Kidney (tissue), 14 donors: Measurements from ENCODE around the gene SPECC1L. TPM values are rescaled to one million over a fixed set of nuclear protein-coding genes. Genes with fewer than 3 reads are reported as not detected.

ENCODE experiments used
- DNase-seq, 5 donors: peaks; one replicate each; pipeline ENCODE4 v3.0.0-alpha.2; 2013 to 2020
- FAIRE-seq: peaks from 2 replicates; lab custom pipeline; 2012; peaks lifted over from hg19 to GRCh38; lab: Jason Lieb, UNC
- H3K27ac ChIP-seq, 2 donors: one replicate each; pipeline ENCODE4 v1.7.0; 2013; ENCODE audit warnings: low read depth in 2 of 2, low read length in 2 of 2, inconsistent platforms in 1 of 2
- H3K27me3 ChIP-seq: one replicate; pipeline ENCODE4 v1.7.1; 2013; ENCODE audit warnings: low read length, inconsistent platforms; ENCODE audit not compliant: control insufficient read depth, insufficient read depth
- H3K36me3 ChIP-seq, 3 donors: one replicate each; pipeline versions ENCODE4 v1.7.0 to v1.7.1; 2013; ENCODE audit warnings: low read length in 3 of 3, control low read depth in 1 of 3, inconsistent platforms in 1 of 3; ENCODE audit not compliant: insufficient read depth in 3 of 3, control insufficient read depth in 2 of 3
- H3K4me1 ChIP-seq, 3 donors: one replicate each; pipeline versions ENCODE4 v1.7.0 to v1.7.1; 2013; ENCODE audit warnings: low read length in 3 of 3, inconsistent platforms in 1 of 3, low read depth in 1 of 3; ENCODE audit not compliant: control insufficient read depth in 2 of 3, insufficient read depth in 2 of 3
- H3K4me3 ChIP-seq, 3 donors: one replicate each; pipeline versions ENCODE4 v1.7.0 to v1.8.1; 2013; ENCODE audit warnings: low read length in 3 of 3, control low read depth in 1 of 3, inconsistent platforms in 1 of 3
- H3K9ac ChIP-seq, 3 donors: one replicate each; pipeline versions ENCODE4 v1.7.0 to v1.7.1; 2013; ENCODE audit warnings: low read length in 3 of 3, control low read depth in 1 of 3, inconsistent platforms in 1 of 3
- H3K9me3 ChIP-seq, 3 donors: one replicate each; pipeline versions ENCODE4 v1.7.0 to v1.7.1; 2013; ENCODE audit warnings: low read length in 3 of 3, control low read depth in 1 of 3, inconsistent platforms in 1 of 3; ENCODE audit not compliant: control insufficient read depth in 2 of 3, insufficient read depth in 1 of 3
- CTCF ChIP-seq: IDR thresholded peaks from 3 replicates; pipeline ENCODE4 v1.5.1; 2012; ENCODE audit warnings: mild to moderate bottlenecking, moderate library complexity, borderline replicate concordance; ENCODE audit not compliant: insufficient read depth; ENCODE audit errors: extremely low read depth
- intact Hi-C: fragments of 100-400 bp; cut with DNase I; formaldehyde crosslinking; loops from one replicate; pipeline ENCODE4 v1.11.1; 2022
- polyA plus RNA-seq: library from polyadenylated mRNA; stranded (reverse); fragments of 350-450 nt; fragmentation: Illumina TruSeq; extraction: RNeasy Lipid Tissue Mini Kit (QIAGEN cat#74804); gene quantifications from one replicate; pipeline ENCODE4 v1.2.3, GENCODE V29; 2014; ENCODE audit warnings: low read depth, low replicate concordance; ENCODE audit not compliant: insufficient read depth
- total RNA-seq: library from RNA; stranded (reverse); fragmentation: NEBNext Ultra II Directional; extraction: Animal tissue kit (Norgen Biotek cat#: 25700); gene quantifications from one replicate; pipeline ENCODE4 v1.2.1, GENCODE V29; 2021
- donor health status: control.
- donor health status: control.
- donor health status: control.
- donor health status: control.
- donor health status: control.
- donor health status: DM: yes; HTN: yes; CAD: no.
- donor health status: Normal renal cell carcinoma (clear cell type).

SPECC1L gene
- total and polyA plus RNA-seq, 2 donors from 2014 or later: 11.1 to 65.8 TPM

- H3K27me3 ChIP-seq: no peaks in the 10 kb centered on the region
- intact Hi-C loops: no loop called here
- DNase-seq (peak in 2 of 5 donors; percentile 23 to 52), FAIRE-seq (no peak)
- no peak for TF ChIP-seq CTCF
- H3K36me3 ChIP-seq: no peaks in the 10 kb centered on the region
- H3K4me1 ChIP-seq: peaks cover 4 to 36% (median 24%) of the 10 kb centered on the region in 3 donors
- H3K4me3 ChIP-seq: peak overlapping the region in 1 of 3 donors; percentile 1
- H3K27ac ChIP-seq: peak overlapping the region in 1 of 2 donors; percentile 48
- H3K9ac ChIP-seq: no peak overlapping the region
- no peaks in the 10 kb centered on the region for H3K9me3 ChIP-seq
These were observed 18.5 kb downstream of the SPECC1L start for GRCh38 chr22:24289114-24289513.

- TF ChIP-seq CTCF: no peak
- H3K36me3 ChIP-seq: no peaks in the 10 kb centered on the region
- H3K9ac ChIP-seq: peak overlapping the region in 1 of 3 donors; percentile 38
- DNase-seq: peak in 2 of 5 donors; percentile 22 to 25
- no peaks in the 10 kb centered on the region for H3K27me3 ChIP-seq
- peaks cover 4 to 36% (median 24%) of the 10 kb centered on the region in 3 donors for H3K4me1 ChIP-seq
- intact Hi-C loops: no loop called here
- peak overlapping the region in 1 of 3 donors; percentile 1 for H3K4me3 ChIP-seq
- no peaks in the 10 kb centered on the region for H3K9me3 ChIP-seq
- peak overlapping the region; percentile 26 to 62 for H3K27ac ChIP-seq
- FAIRE-seq: no peak
These were observed 19.1 kb downstream of the SPECC1L start for GRCh38 chr22:24289741-24290163.

GRCh38 chr22:24290459-24290858, 19.8 kb downstream of the SPECC1L start:
- Histone ChIP-seq H3K9ac (no peak overlapping the region), H3K27ac (peak overlapping the region in 1 of 2 donors; percentile 26), H3K4me1 (peaks cover 4 to 29% (median 22%) of the 10 kb centered on the region in 3 donors), H3K36me3 (no peaks in the 10 kb centered on the region), H3K9me3 (no peaks in the 10 kb centered on the region), H3K27me3 (no peaks in the 10 kb centered on the region), H3K4me3 (no peak overlapping the region)
- intact Hi-C loops: no loop called here
- DNase-seq: no peak
- FAIRE-seq: no peak
- TF ChIP-seq CTCF: no peak
